Sigmoid colon (tissue), 4 donors: ENCODE data around the gene CCNY.

Experiments used
- EP300 ChIP-seq, 4 donors: sonication (generic); formaldehyde crosslinking; IDR thresholded peaks; one replicate each; pipeline ENCODE4 v1.6.1; 2017; ENCODE audit warnings: antibody characterized with exemption in 4 of 4
- POLR2A ChIP-seq, 2 donors: fragments of 450-650 bp; IDR thresholded peaks; one replicate each; pipeline ENCODE4 v1.6.1; 2016; ENCODE audit warnings: antibody characterized with exemption in 2 of 2, mild to moderate bottlenecking in 2 of 2, moderate library complexity in 2 of 2
- POLR2AphosphoS5 ChIP-seq, 4 donors: sonication (generic); formaldehyde crosslinking; IDR thresholded peaks; one replicate each; pipeline ENCODE4 v1.6.1; 2017; ENCODE audit warnings: antibody characterized with exemption in 4 of 4
- TF ChIP-seq, protein P1 (sequence below), 4 experiments: fragments of 450-650 bp in 3 of 4; fragments of 200-600 bp in 1 of 4; IDR thresholded peaks; one replicate each; pipeline ENCODE4 v1.5.1; 2016 to 2019; ENCODE audit warnings: antibody characterized with exemption in 4 of 4, mild to moderate bottlenecking in 3 of 4, moderate library complexity in 2 of 4

DNA sequence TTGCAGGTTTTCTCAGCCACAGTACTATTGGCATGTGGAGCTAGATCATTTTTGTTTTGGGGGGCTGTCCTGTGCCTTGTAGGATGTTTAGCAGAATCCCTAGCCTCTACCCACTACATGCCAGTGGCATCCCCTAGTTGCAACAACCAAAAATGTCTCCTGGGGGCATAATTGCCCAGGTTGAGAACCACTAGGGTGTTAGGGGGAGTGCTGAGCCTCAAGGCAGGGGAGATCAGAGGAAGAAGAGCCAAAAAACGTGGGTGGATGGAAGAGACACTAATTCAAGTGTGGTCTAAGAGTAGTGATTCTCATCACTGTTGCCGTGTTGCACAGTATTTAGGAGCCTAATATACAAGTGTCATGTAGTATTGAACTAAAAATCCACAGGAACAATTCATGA lies 31.7 kb upstream of the CCNY start:
- TF ChIP-seq, protein P1, sequence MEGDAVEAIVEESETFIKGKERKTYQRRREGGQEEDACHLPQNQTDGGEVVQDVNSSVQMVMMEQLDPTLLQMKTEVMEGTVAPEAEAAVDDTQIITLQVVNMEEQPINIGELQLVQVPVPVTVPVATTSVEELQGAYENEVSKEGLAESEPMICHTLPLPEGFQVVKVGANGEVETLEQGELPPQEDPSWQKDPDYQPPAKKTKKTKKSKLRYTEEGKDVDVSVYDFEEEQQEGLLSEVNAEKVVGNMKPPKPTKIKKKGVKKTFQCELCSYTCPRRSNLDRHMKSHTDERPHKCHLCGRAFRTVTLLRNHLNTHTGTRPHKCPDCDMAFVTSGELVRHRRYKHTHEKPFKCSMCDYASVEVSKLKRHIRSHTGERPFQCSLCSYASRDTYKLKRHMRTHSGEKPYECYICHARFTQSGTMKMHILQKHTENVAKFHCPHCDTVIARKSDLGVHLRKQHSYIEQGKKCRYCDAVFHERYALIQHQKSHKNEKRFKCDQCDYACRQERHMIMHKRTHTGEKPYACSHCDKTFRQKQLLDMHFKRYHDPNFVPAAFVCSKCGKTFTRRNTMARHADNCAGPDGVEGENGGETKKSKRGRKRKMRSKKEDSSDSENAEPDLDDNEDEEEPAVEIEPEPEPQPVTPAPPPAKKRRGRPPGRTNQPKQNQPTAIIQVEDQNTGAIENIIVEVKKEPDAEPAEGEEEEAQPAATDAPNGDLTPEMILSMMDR (IDR thresholded peaks at IDR 0.05): no peak
- TF ChIP-seq POLR2A (IDR thresholded peaks at IDR 0.05) (no peak), EP300 (IDR thresholded peaks at IDR 0.05) (no peak), POLR2AphosphoS5 (IDR thresholded peaks at IDR 0.05) (no peak)
